WTC11 (cell line): ENCODE measurements around the gene CROCC.

ENCODE experiments used
- AFF4 ChIP-seq: sonication (generic); formaldehyde crosslinking; IDR thresholded peaks from 2 replicates; pipeline ENCODE4 v1.8.1; 2023; ENCODE audit warnings: mild to moderate bottlenecking, missing genetic modification reagents, borderline replicate concordance
- CTCF ChIP-seq: fragments of 200-600 bp; IDR thresholded peaks from 2 replicates; pipeline ENCODE4 v1.8.0; 2022; ENCODE audit warnings: antibody characterized with exemption
- E2F5 ChIP-seq: sonication (generic); formaldehyde crosslinking; IDR thresholded peaks from 2 replicates; pipeline ENCODE4 v1.8.1; 2022; ENCODE audit warnings: mild to moderate bottlenecking, moderate library complexity, missing genetic modification reagents
- JUN ChIP-seq: sonication (generic); formaldehyde crosslinking; IDR thresholded peaks from 2 replicates; pipeline ENCODE4 v1.8.0; 2023; ENCODE audit warnings: mild to moderate bottlenecking, missing genetic modification reagents
- MLX ChIP-seq: sonication (generic); formaldehyde crosslinking; IDR thresholded peaks from 2 replicates; pipeline ENCODE4 v1.8.1; 2023; ENCODE audit warnings: mild to moderate bottlenecking, missing genetic modification reagents, moderate library complexity
- NFYB ChIP-seq: sonication (generic); formaldehyde crosslinking; conservative IDR thresholded peaks from 2 replicates; pipeline ENCODE4 v1.8.0; 2022; ENCODE audit warnings: low read depth, missing genetic modification reagents
- PRDM15 ChIP-seq: sonication (generic); formaldehyde crosslinking; IDR thresholded peaks from 2 replicates; pipeline ENCODE4 v1.8.0; 2022; ENCODE audit warnings: missing genetic modification reagents
- PREB ChIP-seq: sonication (generic); formaldehyde crosslinking; IDR thresholded peaks from 2 replicates; pipeline ENCODE4 v1.8.1; 2022; ENCODE audit warnings: mild to moderate bottlenecking, missing genetic modification reagents, moderate library complexity, borderline replicate concordance
- STAT6 ChIP-seq: sonication (generic); formaldehyde crosslinking; conservative IDR thresholded peaks from 2 replicates; pipeline ENCODE4 v1.8.1; 2023; ENCODE audit warnings: mild to moderate bottlenecking, low read depth, missing genetic modification reagents, moderate library complexity
- TEAD4 ChIP-seq: sonication (generic); formaldehyde crosslinking; IDR thresholded peaks from 2 replicates; pipeline ENCODE4 v1.8.0; 2022; ENCODE audit warnings: mild to moderate bottlenecking, missing genetic modification reagents
- ZBTB43 ChIP-seq: sonication (generic); formaldehyde crosslinking; IDR thresholded peaks from 2 replicates; pipeline ENCODE4 v1.8.1; 2023; ENCODE audit warnings: mild to moderate bottlenecking, missing genetic modification reagents
- ZNF138 ChIP-seq: sonication (generic); formaldehyde crosslinking; conservative IDR thresholded peaks from 2 replicates; pipeline ENCODE4 v1.8.1; 2022; ENCODE audit warnings: mild to moderate bottlenecking, moderate library complexity, missing genetic modification reagents
- ZNF232 ChIP-seq: sonication (generic); formaldehyde crosslinking; IDR thresholded peaks from 2 replicates; pipeline ENCODE4 v1.8.0; 2022; ENCODE audit warnings: mild to moderate bottlenecking, missing genetic modification reagents
- ZNF263 ChIP-seq: sonication (generic); formaldehyde crosslinking; IDR thresholded peaks from 2 replicates; pipeline ENCODE4 v1.8.1; 2022; ENCODE audit warnings: low read depth, mild to moderate bottlenecking, moderate library complexity, missing genetic modification reagents

- TF ChIP-seq TEAD4 (CRISPR knock-in tag) (no peak), ZNF232 (CRISPR knock-in tag) (no peak), STAT6 (CRISPR knock-in tag) (no peak), CTCF (no peak), ZBTB43 (CRISPR knock-in tag) (no peak), AFF4 (CRISPR knock-in tag) (no peak), NFYB (CRISPR knock-in tag) (no peak), JUN (CRISPR knock-in tag) (no peak), PRDM15 (CRISPR knock-in tag) (no peak), PREB (CRISPR knock-in tag) (no peak), E2F5 (no peak), MLX (no peak), ZNF138 (CRISPR knock-in tag) (no peak), ZNF263 (no peak)
Observed at GRCh38 chr1:16924216-16924918, 2.6 kb downstream of the CROCC start.
